CD4-positive, CD25-positive, alpha-beta regulatory T cell (primary cell): ENCODE results near the gene MRPL40. TPM values are rescaled to one million over a fixed set of nuclear protein-coding genes. Genes with fewer than 3 reads are reported as not detected.

Experiments
- ATAC-seq, 2 donors: fragments of 150-1000 bp; cut with Tn5 transposase; one replicate each; pipeline ENCODE4 v1.10.0; 2021; ENCODE audit warnings: low read depth in 2 of 2, moderate number of reproducible peaks in 2 of 2, moderate library complexity in 1 of 2
- DNase-seq, 3 donors: peaks; one replicate each; pipeline versions ENCODE4 v3.0.0 to v3.0.0-alpha.2; 2012 to 2022; ENCODE audit warnings: mixed read lengths in 1 of 3
- H3K27ac ChIP-seq: one replicate; pipeline ENCODE4 v1.7.0; 2013; ENCODE audit warnings: mild to moderate bottlenecking, low read length; ENCODE audit not compliant: insufficient read depth, poor library complexity, severe bottlenecking
- H3K27me3 ChIP-seq: one replicate; pipeline ENCODE4 v1.7.0; 2013; ENCODE audit warnings: low read length; ENCODE audit not compliant: control insufficient read depth, insufficient read depth
- H3K36me3 ChIP-seq: one replicate; pipeline ENCODE4 v1.7.0; 2013; ENCODE audit warnings: mild to moderate bottlenecking, low read length, moderate library complexity; ENCODE audit not compliant: control insufficient read depth, insufficient read depth
- H3K4me1 ChIP-seq: 2 replicates; pipeline ENCODE4 v1.7.0; 2013; ENCODE audit warnings: mild to moderate bottlenecking, low read length; ENCODE audit not compliant: insufficient read depth, control insufficient read depth, poor library complexity, severe bottlenecking
- H3K4me3 ChIP-seq: one replicate; pipeline ENCODE4 v1.7.0; 2013; ENCODE audit warnings: low read depth, mild to moderate bottlenecking, low read length, moderate library complexity
- H3K9me3 ChIP-seq, 2 experiments: 1 replicate in 1 of 2; 2 replicates in 1 of 2; pipeline ENCODE4 v1.7.0; 2013; ENCODE audit warnings: low read length in 2 of 2, mild to moderate bottlenecking in 1 of 2, moderate library complexity in 1 of 2; ENCODE audit not compliant: control insufficient read depth in 2 of 2
- H3K27ac Mint-ChIP-seq, 3 donors: one replicate each; pipeline ENCODE4 v1.8.0; 2020 to 2022; ENCODE audit warnings: mild to moderate bottlenecking in 3 of 3, mixed read lengths in 3 of 3, moderate library complexity in 2 of 3
- H3K27me3 Mint-ChIP-seq: one replicate; pipeline ENCODE4 v1.8.0; 2022; ENCODE audit warnings: mild to moderate bottlenecking, mixed read lengths
- H3K36me3 Mint-ChIP-seq: one replicate; pipeline ENCODE4 v1.8.0; 2020; ENCODE audit warnings: mixed read lengths
- H3K4me1 Mint-ChIP-seq, 4 donors: one replicate each; pipeline ENCODE4 v1.8.0; 2020 to 2022; ENCODE audit warnings: mixed read lengths in 4 of 4, mild to moderate bottlenecking in 1 of 4
- H3K4me3 Mint-ChIP-seq, 4 donors: one replicate each; pipeline ENCODE4 v1.8.0; 2020 to 2022; ENCODE audit warnings: mild to moderate bottlenecking in 4 of 4, mixed read lengths in 4 of 4, moderate library complexity in 3 of 4
- H3K9me3 Mint-ChIP-seq, 7 donors: one replicate each; pipeline ENCODE4 v1.8.0; 2020 to 2022; ENCODE audit warnings: mixed read lengths in 7 of 7, mild to moderate bottlenecking in 3 of 7, moderate library complexity in 2 of 7
- polyA plus RNA-seq, 4 donors: library from polyadenylated mRNA; unstranded; fragments of 300-500 nt; fragmentation: Illumina TruSeq; gene quantifications; one replicate each; pipeline ENCODE4 v1.2.3, GENCODE V29; 2021
- total RNA-seq: library from RNA; stranded (reverse); gene quantifications from one replicate; pipeline ENCODE4 v1.2.3, GENCODE V29; 2022

Gene MRPL40
- total and polyA plus RNA-seq, 5 donors from 2014 or later, result 12.1 to 75.5 (median 60.5) TPM

GRCh38 chr22:19457828-19458428, 25.6 kb downstream of the MRPL40 start:
- H3K9me3 ChIP-seq, result no peaks in the 10 kb centered on the region
- H3K4me1 Mint-ChIP-seq, result peaks cover 0 to 8% (median 2%) of the 10 kb centered on the region in 4 donors
- no peak overlapping the region for H3K4me3 ChIP-seq
- no peaks in the 10 kb centered on the region for H3K27me3 Mint-ChIP-seq
- H3K36me3 Mint-ChIP-seq, result peaks cover 43% of the 10 kb centered on the region
- peaks cover 80% of the 10 kb centered on the region for H3K36me3 ChIP-seq
- H3K4me1 ChIP-seq, result no peaks in the 10 kb centered on the region
- ATAC-seq, result no peak
- H3K27ac ChIP-seq, result no peak overlapping the region
- H3K27ac Mint-ChIP-seq, result no peak overlapping the region
- H3K4me3 Mint-ChIP-seq, result no peak overlapping the region
- H3K9me3 Mint-ChIP-seq, result no peaks in the 10 kb centered on the region
- H3K27me3 ChIP-seq, result no peaks in the 10 kb centered on the region
- no peak for DNase-seq

- Mint-ChIP-seq H3K27ac (no peak overlapping the region), H3K9me3 (no peaks in the 10 kb centered on the region), H3K36me3 (peaks cover 37% of the 10 kb centered on the region), H3K4me3 (no peak overlapping the region), H3K4me1 (peaks cover 0 to 11% (median 4%) of the 10 kb centered on the region in 4 donors), H3K27me3 (no peaks in the 10 kb centered on the region)
- DNase-seq (no peak), ATAC-seq (no peak)
- no peaks in the 10 kb centered on the region for H3K9me3 ChIP-seq
- no peak overlapping the region for H3K4me3 ChIP-seq
- H3K4me1 ChIP-seq, result no peaks in the 10 kb centered on the region
- peaks cover 73% of the 10 kb centered on the region for H3K36me3 ChIP-seq
- H3K27ac ChIP-seq, result no peak overlapping the region
- no peaks in the 10 kb centered on the region for H3K27me3 ChIP-seq
Observed at GRCh38 chr22:19460036-19460435, 27.7 kb downstream of the MRPL40 start.

- Histone ChIP-seq H3K4me1 (no peaks in the 10 kb centered on the region), H3K27me3 (no peaks in the 10 kb centered on the region), H3K36me3 (peaks cover 73% of the 10 kb centered on the region), H3K27ac (no peak overlapping the region), H3K4me3 (no peak overlapping the region), H3K9me3 (no peaks in the 10 kb centered on the region)
- Mint-ChIP-seq H3K27ac (peak overlapping the region in 1 of 3 donors; percentile 68), H3K4me3 (no peak overlapping the region), H3K27me3 (no peaks in the 10 kb centered on the region), H3K9me3 (no peaks in the 10 kb centered on the region), H3K36me3 (peaks cover 31% of the 10 kb centered on the region), H3K4me1 (peaks cover 0 to 11% (median 9%) of the 10 kb centered on the region in 4 donors)
- no peak for ATAC-seq
- DNase-seq, result no peak
Observed at GRCh38 chr22:19461506-19461905, 29.2 kb downstream of the MRPL40 start.

GRCh38 chr22:19463008-19463407, 30.7 kb downstream of the MRPL40 start:
- H3K9me3 Mint-ChIP-seq, result no peaks in the 10 kb centered on the region
- H3K27me3 ChIP-seq, result no peaks in the 10 kb centered on the region
- H3K27me3 Mint-ChIP-seq, result peaks cover 4% of the 10 kb centered on the region
- H3K36me3 ChIP-seq, result peaks cover 75% of the 10 kb centered on the region
- no peak overlapping the region for H3K4me3 ChIP-seq
- H3K9me3 ChIP-seq, result no peaks in the 10 kb centered on the region
- H3K27ac Mint-ChIP-seq, result no peak overlapping the region
- peaks cover 36% of the 10 kb centered on the region for H3K36me3 Mint-ChIP-seq
- no peaks in the 10 kb centered on the region for H3K4me1 ChIP-seq
- H3K4me3 Mint-ChIP-seq, result no peak overlapping the region
- DNase-seq (no peak), ATAC-seq (no peak)
- H3K27ac ChIP-seq, result no peak overlapping the region
- H3K4me1 Mint-ChIP-seq, result peaks cover 0 to 11% (median 9%) of the 10 kb centered on the region in 4 donors

DNA sequence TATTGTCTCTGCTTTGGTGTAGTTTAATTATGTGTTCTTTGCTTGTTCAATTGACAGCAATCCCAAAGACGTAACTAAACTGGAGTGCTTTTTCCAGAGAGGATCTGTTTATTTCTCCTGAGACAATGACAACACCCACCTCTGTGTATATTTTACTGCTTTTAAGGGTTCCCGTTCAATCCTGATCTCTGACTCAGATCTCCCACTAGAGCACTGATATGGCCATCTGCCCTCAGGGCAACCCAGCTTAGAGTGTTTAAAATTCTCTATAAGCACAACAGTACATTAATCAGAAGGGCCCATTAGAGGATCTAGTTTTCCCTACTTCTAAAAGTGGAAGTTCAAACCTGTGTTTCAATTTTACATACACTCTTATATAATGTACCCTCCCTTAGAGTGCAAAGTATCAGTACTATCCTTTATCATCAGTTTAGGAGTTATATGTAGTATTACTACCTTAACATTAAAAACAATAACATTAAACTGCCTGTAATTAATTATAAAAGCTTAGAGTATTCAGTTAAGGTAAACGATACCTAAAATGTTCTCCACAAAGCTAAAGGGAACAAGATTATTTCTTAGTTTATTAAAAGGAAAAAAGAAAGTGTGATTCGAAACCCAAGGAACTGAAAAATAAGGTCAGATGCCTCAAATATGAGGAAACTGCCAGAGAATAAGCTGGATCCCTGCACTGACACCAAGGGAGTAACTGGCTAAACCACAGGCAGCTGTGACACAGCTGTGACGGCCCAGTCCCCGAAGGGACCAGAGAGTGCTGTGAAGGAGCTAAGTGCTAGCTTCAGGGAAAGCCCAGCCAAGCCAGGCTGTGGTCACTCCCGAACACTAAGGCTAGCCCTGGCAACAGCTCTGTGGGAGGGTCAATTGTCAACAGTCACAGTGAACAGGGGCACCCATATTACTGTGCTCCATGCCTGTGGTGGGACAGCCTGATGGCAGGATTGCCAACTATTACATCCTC, 31.4 kb downstream of the MRPL40 start:
- DNase-seq (no peak), ATAC-seq (no peak)
- no peaks in the 10 kb centered on the region for H3K9me3 ChIP-seq
- no peak overlapping the region for H3K27ac ChIP-seq
- no peaks in the 10 kb centered on the region for H3K4me1 ChIP-seq
- H3K36me3 Mint-ChIP-seq, result peaks cover 43% of the 10 kb centered on the region
- no peaks in the 10 kb centered on the region for H3K9me3 Mint-ChIP-seq
- no peak overlapping the region for H3K4me3 ChIP-seq
- peak overlapping the region in 1 of 3 donors; percentile 81 for H3K27ac Mint-ChIP-seq
- peaks cover 4% of the 10 kb centered on the region for H3K27me3 Mint-ChIP-seq
- no peaks in the 10 kb centered on the region for H3K27me3 ChIP-seq
- no peak overlapping the region for H3K4me3 Mint-ChIP-seq
- peaks cover 75% of the 10 kb centered on the region for H3K36me3 ChIP-seq
- peaks cover 0 to 11% (median 9%) of the 10 kb centered on the region in 4 donors for H3K4me1 Mint-ChIP-seq

DNA sequence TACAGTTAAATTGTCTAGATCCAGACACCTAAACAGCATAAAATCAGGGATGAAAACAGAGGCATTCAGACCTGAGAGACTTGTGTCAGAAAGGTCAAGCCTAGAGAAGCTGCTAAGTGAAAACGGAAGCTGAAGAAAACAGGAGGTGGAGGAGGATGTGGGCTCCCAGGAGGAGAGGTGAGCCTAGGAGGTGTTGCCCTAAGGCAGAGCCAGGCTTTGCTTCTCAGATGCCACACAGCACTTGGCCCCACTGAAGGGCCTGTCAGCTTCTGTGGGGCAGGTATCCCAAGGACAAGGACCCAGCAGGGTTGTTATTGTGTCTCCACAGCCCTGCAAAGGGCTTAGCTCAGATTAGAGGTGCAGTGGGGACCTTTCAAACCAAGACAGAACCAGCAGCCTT, 32.2 kb downstream of the MRPL40 start:
- ATAC-seq (no peak), DNase-seq (peak in 1 of 3 donors; percentile 24)
- Mint-ChIP-seq H3K4me3 (no peak overlapping the region), H3K27ac (no peak overlapping the region), H3K27me3 (peaks cover 4% of the 10 kb centered on the region), H3K9me3 (no peaks in the 10 kb centered on the region), H3K36me3 (peaks cover 48% of the 10 kb centered on the region), H3K4me1 (peaks cover 4 to 11% (median 10%) of the 10 kb centered on the region in 4 donors)
- Histone ChIP-seq H3K27ac (no peak overlapping the region), H3K36me3 (peaks cover 79% of the 10 kb centered on the region), H3K4me3 (no peak overlapping the region), H3K9me3 (no peaks in the 10 kb centered on the region), H3K27me3 (no peaks in the 10 kb centered on the region), H3K4me1 (no peaks in the 10 kb centered on the region)

DNA sequence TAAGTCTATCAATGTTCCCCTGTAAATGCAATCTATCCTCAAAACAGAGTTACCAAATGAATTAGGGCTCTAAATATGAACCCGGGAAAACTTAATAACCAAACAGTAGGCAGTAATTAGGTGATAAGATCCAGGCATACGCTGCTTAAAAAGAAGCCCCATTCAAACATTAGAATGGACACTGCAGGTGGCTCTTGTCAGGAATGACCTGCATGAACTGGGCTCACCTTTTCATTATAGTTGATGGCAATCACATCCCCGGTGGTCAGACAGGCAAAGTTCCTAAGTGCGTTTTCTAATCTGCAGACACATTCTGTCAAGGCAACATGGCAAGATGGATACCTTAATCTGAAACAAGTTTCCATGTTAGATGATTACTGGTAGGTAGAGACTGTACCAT, 32.6 kb downstream of the MRPL40 start:
- H3K36me3 Mint-ChIP-seq, result peaks cover 50% of the 10 kb centered on the region
- DNase-seq, result no peak
- H3K27ac ChIP-seq, result no peak overlapping the region
- no peaks in the 10 kb centered on the region for H3K9me3 ChIP-seq
- H3K4me3 Mint-ChIP-seq, result no peak overlapping the region
- peaks cover 82% of the 10 kb centered on the region for H3K36me3 ChIP-seq
- peaks cover 4% of the 10 kb centered on the region for H3K27me3 Mint-ChIP-seq
- ATAC-seq, result no peak
- H3K4me1 ChIP-seq, result no peaks in the 10 kb centered on the region
- H3K27ac Mint-ChIP-seq, result no peak overlapping the region
- no peak overlapping the region for H3K4me3 ChIP-seq
- peaks cover 6 to 11% (median 10%) of the 10 kb centered on the region in 4 donors for H3K4me1 Mint-ChIP-seq
- no peaks in the 10 kb centered on the region for H3K27me3 ChIP-seq
- H3K9me3 Mint-ChIP-seq, result no peaks in the 10 kb centered on the region
